ENCODE results near the gene DXO. TPM values are rescaled to one million over a fixed set of nuclear protein-coding genes. Genes with fewer than 3 reads are reported as not detected.

Gene DXO
- total RNA-seq, 1 experiment from 2014 or later: 16.4 TPM

DNA sequence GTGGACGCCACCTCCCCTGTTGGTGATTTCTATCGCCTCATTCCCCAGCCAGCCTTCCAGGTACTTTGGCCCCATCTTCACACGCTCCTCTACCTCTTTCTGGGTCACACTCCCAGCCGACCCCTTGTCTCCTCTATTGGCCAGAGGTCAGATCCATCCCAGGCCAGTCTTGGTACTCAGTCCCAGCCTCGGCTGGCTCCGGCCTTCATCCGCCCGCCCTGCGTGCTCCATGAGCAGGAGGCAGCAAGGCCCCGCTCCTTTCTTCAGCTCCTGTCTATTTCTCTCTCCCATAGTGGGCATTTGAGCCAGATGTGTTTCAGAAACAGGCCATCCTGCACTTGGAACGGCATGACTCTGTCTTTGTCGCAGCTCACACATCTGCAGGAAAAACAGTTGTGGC, 10.3 kb downstream of the DXO start:
- Histone ChIP-seq H3K9ac (ENCODE audit: low read length) (no peak overlapping the region), H3K79me2 (ENCODE audit: insufficient read depth, low read length) (peaks cover 38% of the 10 kb centered on the region), H2AFZ (ENCODE audit: low read depth, low read length, poor library complexity, severe bottlenecking) (no peak overlapping the region), H3K4me3 (replicated peaks in 1 of 2; ENCODE audit: low read depth in 1 of 2, low read length in 2 of 2) (no peak overlapping the region), H4K20me1 (ENCODE audit: insufficient read depth) (no peaks in the 10 kb centered on the region), H3K27ac (ENCODE audit: low read depth, low read length) (no peak overlapping the region), H3K9me2 (ENCODE audit: insufficient read depth) (no peaks in the 10 kb centered on the region), H3K9me3 (ENCODE audit: control insufficient read depth in 1 of 2, insufficient read depth in 1 of 2, low read depth in 1 of 2, low read length in 2 of 2) (no peaks in the 10 kb centered on the region), H3K4me2 (ENCODE audit: low read length) (no peak overlapping the region), H3K4me1 (ENCODE audit: control insufficient read depth in 1 of 2, insufficient read depth in 2 of 2, low read length in 2 of 2) (peaks cover 14 to 17% of the 10 kb centered on the region in 2 experiments), H3K36me3 (ENCODE audit: control insufficient read depth in 1 of 2, insufficient read depth in 2 of 2, low read length in 2 of 2) (peaks cover 36 to 43% of the 10 kb centered on the region in 2 experiments), H3K27me3 (ENCODE audit: insufficient read depth, low read length) (no peaks in the 10 kb centered on the region)
- ChIA-PET CTCF (no interaction called here), RAD21 (ENCODE audit: low non-redundant PET in 1 of 2, low total read pairs in 2 of 2, uncharacterized antibody in 2 of 2, unreplicated experiment in 2 of 2) (no interaction called here), POLR2A (no interaction called here)
- no peak for TF ChIP-seq FOSL1 (IDR thresholded peaks at IDR 0.05; ENCODE audit: low read depth)
- TF ChIP-seq, protein P1, sequence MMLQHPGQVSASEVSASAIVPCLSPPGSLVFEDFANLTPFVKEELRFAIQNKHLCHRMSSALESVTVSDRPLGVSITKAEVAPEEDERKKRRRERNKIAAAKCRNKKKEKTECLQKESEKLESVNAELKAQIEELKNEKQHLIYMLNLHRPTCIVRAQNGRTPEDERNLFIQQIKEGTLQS (IDR thresholded peaks at IDR 0.05): no peak
- no peak for TF ChIP-seq ZFX (IDR thresholded peaks at IDR 0.05)
- no peak for TF ChIP-seq ZNF274 (IDR thresholded peaks at IDR 0.05; ENCODE audit: low read depth, low read length)
- no peak for TF ChIP-seq JUND (IDR thresholded peaks at IDR 0.05)
- no peak for TF ChIP-seq ELF1 (IDR thresholded peaks at IDR 0.05; ENCODE audit: borderline replicate concordance, low read depth)
- TF ChIP-seq, protein P2, sequence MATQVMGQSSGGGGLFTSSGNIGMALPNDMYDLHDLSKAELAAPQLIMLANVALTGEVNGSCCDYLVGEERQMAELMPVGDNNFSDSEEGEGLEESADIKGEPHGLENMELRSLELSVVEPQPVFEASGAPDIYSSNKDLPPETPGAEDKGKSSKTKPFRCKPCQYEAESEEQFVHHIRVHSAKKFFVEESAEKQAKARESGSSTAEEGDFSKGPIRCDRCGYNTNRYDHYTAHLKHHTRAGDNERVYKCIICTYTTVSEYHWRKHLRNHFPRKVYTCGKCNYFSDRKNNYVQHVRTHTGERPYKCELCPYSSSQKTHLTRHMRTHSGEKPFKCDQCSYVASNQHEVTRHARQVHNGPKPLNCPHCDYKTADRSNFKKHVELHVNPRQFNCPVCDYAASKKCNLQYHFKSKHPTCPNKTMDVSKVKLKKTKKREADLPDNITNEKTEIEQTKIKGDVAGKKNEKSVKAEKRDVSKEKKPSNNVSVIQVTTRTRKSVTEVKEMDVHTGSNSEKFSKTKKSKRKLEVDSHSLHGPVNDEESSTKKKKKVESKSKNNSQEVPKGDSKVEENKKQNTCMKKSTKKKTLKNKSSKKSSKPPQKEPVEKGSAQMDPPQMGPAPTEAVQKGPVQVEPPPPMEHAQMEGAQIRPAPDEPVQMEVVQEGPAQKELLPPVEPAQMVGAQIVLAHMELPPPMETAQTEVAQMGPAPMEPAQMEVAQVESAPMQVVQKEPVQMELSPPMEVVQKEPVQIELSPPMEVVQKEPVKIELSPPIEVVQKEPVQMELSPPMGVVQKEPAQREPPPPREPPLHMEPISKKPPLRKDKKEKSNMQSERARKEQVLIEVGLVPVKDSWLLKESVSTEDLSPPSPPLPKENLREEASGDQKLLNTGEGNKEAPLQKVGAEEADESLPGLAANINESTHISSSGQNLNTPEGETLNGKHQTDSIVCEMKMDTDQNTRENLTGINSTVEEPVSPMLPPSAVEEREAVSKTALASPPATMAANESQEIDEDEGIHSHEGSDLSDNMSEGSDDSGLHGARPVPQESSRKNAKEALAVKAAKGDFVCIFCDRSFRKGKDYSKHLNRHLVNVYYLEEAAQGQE (IDR thresholded peaks at IDR 0.05; ENCODE audit: low read depth): no peak
- no peak for TF ChIP-seq POLR2AphosphoS5 (IDR thresholded peaks at IDR 0.05; ENCODE audit: low read depth, low read length)
- TF ChIP-seq SRF (IDR thresholded peaks at IDR 0.05; ENCODE audit: low read depth): no peak
- TF ChIP-seq EZH2phosphoT487 (IDR thresholded peaks at IDR 0.05; ENCODE audit: borderline replicate concordance): no peak
- TF ChIP-seq EGR1 (IDR thresholded peaks at IDR 0.05; ENCODE audit: low read depth): no peak
- TF ChIP-seq YY1 (IDR thresholded peaks at IDR 0.05; ENCODE audit: extremely low read depth, insufficient replicate concordance, low read depth, low read length): no peak
- TF ChIP-seq EZH2 (IDR thresholded peaks at IDR 0.05): no peak
- TF ChIP-seq POLR2A (IDR thresholded peaks at IDR 0.05; ENCODE audit: borderline replicate concordance, extremely low read depth, insufficient read depth, insufficient read length): no peak
- no peak for ATAC-seq
- no peak for DNase-seq (ENCODE audit: low read depth, low spot score)
- BruUV-seq (replicated peaks): no TSS peak
- intact Hi-C loops (cut with micrococcal nuclease): no loop called here
